K562 treated with DMSO at 1 percent for 48 hours (cell line): ENCODE data around the gene GOLGA6L24. TPM values are rescaled to one million over a fixed set of nuclear protein-coding genes. Genes with fewer than 3 reads are reported as not detected.

ENCODE experiments used
- total RNA-seq: library from RNA; unstranded; fragments of 300-600 nt; gene quantifications from 2 replicates; pipeline ENCODE4 v1.2.3, GENCODE V29; 2022; ENCODE audit warnings: low replicate concordance; ENCODE audit errors: extremely low read depth

The GOLGA6L24 gene
- total RNA-seq = not detected in 2 replicates

GRCh38 chr15:28357984-28358383, at the start of gene GOLGA6L24:
Gene GOLGA6L24 (minus strand): TSS chr15:28358084. CDS start chr15:28358023, 61 bp downstream.

GRCh38 chr15:28378364-28378763, 20.5 kb upstream of the GOLGA6L24 start, which contains the start of gene GOLGA8F:
Gene GOLGA8F (plus strand): TSS chr15:28378664. CDS start chr15:28378762, 98 bp downstream.

GRCh38 chr15:28322129-28322588, 35.7 kb downstream of the GOLGA6L24 start, which contains the start of gene HERC2:
Gene HERC2 (minus strand): TSS chr15:28322179. CDS start chr15:28321433, 746 bp downstream.

Other genes with a start within 250 kb of the GOLGA6L24 start
- not detected in 2 replicates for gene HERC2, start 35.9 kb downstream of the GOLGA6L24 start, total RNA-seq
- gene GOLGA8F, start 20.6 kb upstream of the GOLGA6L24 start, total RNA-seq = not detected in 2 replicates
- gene GOLGA8G, start 174.9 kb upstream of the GOLGA6L24 start, total RNA-seq = not detected in 2 replicates
- not detected in 2 replicates for gene GOLGA6L25, start 195.5 kb upstream of the GOLGA6L24 start, total RNA-seq